ENCODE measurements around the gene ZNF787.

The ZNF787 gene

DNA sequence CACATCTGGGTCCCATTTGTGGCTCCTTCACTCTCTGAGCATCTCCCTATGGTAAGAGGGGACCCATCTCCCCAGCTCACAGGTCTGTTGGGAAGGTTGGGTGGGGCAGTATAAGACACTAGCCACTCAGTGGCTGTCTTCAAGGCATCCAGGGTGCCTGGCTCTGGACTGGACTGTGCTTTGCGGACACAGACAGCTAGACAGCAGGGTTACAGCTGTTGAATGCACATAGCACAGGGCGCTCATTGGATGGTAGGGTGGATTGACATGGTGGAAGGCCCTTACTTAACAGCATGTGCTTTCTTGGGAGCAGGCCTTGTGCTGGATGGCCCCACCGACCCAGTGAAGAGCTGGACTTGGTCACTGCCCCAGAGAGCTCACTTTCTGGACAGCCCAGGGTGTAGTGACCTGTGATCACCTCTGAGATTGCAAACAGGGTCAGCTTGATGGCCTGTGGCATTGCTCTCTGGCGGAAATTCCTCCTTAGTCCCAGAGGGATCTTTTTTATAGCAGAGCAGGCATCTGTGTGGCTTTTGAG lies 21.9 kb upstream of the ZNF787 start:
- no peak for DNase-seq

DNA sequence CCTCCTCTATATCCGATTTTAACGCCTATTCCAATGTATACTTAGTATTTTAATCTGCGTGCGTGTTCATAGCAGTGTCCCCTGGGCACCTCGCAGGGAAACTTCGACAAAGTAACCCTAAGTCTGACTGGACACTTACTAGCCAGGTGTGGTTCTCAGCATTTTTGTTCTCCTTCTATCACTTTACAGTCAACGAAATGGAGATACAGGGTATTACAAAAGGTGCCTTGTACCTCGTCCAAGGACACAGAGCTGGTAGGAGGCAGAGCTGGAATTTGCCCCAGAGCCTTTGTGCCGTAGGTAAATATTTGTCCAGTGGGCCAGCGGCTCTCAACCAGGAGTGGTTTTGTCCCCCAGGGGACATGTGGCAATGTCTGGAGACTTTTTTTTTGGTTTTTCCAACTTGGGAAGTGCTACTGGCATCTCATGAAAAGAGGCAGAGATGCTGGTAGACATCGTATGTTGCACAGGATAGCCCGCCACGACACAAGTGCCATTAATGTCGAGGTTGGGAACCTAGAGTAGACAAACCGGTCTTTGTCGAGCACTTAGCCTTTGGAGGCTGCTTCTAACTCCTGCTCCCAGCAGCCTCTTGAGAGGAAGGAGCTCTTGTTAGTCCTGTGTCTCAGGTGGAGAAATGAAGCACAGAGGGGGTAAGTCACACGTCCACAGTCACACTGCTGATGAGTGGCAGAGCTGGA lies 21.1 kb upstream of the ZNF787 start:
- DNase-seq, result no peak

DNA sequence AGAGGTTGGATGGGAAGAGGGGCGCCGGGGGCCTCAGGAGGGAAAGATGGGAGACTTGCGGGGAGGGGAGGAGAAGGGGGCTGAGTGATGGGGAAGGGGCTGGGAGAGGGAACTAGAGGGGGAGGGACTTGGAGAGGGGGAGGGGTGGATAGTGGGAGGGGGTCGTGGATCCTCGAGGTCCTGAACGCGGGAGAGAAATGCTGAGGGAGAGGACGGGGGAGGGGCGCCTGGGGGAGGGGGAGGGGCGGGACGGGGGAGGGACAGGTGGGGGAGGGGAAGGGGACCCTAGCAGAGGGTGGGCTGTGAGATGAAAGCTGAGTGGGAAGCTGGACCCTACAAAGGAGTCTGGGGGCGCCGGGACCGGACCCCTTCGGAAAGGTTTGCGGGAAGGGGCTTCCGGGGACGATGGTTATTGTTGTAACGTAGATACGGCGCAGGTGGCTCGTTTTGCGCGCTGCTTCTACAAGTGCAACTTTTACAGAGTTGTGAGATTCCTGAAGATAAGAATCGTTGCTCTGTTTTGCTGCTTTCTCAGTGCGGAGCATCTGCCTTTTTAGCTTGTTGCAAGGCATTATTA lies 20.4 kb upstream of the ZNF787 start:
- peak; percentile 47 for DNase-seq

DNA sequence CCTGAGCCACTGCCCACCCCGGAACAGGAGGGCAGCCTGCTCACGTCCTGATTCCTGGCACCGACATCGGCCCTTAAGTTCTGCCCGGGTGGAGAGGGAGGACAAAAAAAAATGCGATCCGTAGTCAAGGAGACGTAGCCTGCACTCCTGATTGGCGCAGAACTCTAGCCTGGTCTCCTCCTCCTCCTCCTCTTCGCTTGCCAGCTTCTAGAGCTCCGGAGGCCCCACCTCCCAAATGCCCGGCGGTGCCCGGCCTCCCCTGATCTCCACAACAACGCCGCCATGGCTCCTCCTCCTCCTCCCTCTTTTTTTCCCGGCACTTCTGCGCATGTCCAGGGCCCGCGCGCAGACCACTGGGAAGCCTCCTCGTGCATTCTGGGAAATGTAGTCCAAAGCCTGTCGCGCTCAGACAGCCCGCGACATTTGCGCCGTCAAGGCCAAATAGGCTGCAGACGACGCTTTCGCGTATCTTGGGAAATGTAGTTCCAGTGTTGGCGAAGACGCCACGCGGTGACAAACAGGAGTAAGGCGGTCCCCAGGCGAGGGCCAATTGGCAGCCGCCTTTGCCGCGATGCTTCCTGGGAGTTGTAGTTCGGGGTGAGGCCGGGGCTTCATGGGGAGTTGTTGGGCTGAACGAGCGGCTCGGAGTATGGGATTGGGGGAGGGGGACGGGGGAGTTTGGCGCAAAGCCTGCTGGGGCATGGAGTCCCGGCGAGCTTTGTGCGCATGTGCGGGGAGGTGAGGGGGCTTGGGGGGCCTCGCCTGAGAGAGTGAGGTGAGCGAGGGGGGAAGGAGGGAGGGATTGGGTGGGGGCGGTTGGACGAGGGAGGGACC lies 19.7 kb upstream of the ZNF787 start, which contains the start of gene ZNF444:
Gene ZNF444, plus strand, starts transcription at position 705 of the 834 bp plus-strand sequence. CDS start 5,625 bp downstream, outside the sequence.
- peak; percentile 98 for DNase-seq

DNA sequence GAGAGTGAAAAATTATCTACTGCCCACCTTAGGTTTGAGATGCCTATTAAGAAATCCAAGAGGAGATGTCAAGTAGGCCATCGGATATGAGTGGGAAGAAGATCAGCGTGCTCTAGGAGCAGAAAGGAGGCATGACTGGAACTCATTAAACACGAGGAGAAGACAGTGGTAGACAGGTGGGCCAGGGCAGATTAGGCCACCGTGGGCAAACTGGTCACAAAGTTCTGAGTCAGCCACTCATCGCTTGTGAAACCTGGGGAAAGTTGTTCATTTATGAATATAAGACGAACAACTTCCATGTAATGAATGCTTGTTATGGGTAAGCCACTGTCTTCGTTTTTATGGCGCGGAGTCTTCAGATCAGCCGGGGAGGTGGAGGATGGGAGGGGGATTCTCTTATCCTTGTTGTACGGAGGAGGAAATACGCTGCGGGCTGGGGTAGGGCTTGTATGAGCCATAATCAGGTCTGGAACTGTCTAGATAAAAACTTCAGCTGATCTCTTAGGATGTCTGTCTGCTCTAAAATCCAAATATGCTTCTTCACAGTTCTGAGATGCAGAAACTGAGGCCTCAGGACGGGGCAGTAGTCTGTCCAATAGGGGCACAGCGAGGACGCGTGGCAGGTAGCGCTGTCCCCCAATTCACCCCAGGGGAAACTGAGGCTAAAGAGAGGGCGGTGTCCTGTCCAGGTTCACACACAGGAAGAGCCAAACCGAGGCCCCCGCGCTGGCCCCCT lies 18.9 kb upstream of the ZNF787 start:
- DNase-seq, result no peak

DNA sequence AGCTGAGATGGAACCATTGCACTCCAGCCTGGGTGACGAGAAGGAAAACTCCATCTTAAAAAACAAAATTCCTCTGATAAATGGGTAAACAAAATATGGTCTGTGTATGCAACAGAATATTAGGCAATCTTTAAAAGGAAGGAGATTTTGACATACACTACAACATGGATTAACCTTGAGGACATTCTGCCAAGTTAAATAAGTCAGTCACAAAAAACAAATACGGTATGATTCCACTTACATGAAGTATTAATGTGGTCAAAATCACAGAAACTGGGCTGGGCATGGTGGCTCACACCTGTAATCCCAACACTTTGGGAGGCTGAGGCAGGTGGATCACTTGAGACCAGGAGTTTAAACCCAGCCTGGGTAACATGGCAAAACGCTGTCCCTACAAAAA lies 17.0 kb upstream of the ZNF787 start:
- DNase-seq, result no peak

DNA sequence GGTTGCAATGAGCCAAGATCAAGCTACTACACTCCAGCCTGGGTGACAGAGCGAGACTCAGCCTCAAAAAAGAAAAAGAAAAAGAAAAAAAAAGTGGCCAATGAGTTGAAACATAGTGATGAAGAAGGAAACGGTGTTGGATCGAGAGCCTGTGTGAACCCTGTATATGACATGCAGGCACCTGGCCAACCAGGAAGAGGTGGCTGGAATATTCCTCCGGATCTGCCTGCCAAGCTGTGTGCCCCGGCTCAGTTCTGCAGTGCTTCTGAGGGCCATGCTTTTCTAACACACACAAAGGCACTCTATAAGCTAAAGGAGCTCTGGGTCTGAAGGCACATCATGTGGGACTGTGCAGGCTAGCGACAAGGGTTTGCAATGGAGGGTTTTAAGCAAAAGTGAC lies 16.3 kb upstream of the ZNF787 start:
- no peak for DNase-seq

DNA sequence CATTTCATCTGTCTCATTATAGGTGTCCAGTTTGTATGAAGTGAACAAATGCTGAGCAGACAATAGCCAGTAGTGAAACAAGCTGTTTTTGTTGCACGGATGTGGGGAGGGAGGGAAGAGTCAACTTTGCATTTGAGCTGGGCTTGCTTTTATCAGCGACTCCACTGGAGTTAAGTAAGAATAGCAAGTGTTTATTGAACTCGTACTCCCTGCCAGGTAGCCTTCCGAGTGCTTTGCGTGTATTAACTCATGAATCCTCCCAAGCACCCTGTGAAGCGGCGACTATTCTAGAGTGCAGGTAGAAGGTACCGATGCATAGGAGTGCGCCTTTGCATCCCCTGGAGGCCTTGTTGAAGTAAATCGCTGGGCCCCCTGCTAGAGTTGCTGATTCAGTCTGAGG lies 15.3 kb upstream of the ZNF787 start:
- no peak for DNase-seq

DNA sequence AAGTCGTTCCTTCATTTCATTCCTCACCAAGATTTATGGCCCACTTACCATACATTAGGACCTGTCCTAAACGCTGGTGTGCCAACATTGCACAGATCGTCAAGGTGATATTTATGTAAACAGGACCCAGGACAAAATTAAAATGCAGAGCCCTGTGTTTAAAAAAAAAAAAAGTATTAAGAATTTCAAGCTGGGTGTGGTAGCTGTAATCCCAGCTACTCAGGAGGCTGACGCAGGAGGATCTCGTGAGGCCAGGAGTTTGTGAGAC lies 13.5 kb upstream of the ZNF787 start:
- DNase-seq, result no peak

DNA sequence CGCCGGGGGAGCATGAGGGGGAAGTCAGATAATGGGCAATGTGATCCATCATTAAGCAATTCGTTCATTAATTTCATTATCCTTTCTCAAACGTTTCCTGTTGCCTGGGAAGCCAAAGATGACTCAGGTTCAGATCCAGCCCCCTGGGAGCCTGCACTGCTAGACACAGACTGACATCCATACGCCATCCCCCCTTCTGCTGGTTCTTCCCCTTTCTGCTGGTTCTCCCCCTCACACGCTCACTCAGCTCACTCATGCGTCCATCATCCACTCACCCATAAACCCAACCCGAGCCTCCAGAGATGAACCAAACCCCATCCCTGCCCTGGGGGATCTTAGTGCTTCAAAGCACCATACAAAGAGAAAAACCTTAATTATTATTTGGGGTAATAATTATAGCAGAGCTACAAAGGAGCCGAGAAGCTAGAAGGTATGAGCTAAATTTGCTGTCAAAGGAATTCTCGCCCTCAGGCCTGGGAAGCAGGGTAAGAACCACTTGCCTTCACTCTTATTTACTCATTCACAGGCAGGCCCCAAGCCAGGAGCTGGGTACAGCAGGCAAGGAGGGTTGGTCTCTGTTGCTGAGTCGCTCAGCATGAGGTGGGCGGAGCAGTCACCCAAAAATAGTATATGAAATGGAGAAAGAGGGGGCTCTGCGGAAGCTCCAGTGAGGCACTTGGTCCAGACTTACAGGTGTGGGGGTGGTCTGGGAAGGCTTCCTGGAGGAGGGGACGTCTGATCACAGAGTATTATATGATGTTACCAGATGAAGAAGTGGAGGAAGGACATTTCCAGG lies 13.0 kb upstream of the ZNF787 start:
- no peak for DNase-seq

DNA sequence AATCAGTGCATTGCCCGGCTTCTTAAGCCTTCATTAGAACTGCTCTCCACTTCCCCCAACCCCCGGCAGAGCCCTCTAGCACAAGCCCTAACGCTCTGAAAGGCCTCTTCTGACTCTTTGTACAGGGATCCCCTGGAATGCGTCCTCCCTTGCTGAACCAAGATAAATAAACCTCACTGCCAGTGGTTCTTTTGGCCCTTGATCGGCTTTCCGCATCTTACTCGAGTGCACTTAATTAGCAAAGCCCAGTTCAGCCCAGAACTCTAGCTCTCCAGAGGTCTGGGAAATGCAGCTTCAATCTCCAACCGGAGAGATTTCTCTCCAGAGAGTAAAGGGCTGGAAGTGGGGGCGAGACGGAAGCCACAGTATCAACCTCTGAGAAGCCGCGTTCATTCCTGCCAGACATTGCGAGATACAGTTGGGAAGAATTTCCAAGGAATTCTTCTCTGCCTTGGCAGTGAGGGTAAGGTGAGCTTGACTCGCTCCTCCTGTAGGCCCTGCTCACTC lies 11.3 kb upstream of the ZNF787 start:
- no peak for DNase-seq

DNA sequence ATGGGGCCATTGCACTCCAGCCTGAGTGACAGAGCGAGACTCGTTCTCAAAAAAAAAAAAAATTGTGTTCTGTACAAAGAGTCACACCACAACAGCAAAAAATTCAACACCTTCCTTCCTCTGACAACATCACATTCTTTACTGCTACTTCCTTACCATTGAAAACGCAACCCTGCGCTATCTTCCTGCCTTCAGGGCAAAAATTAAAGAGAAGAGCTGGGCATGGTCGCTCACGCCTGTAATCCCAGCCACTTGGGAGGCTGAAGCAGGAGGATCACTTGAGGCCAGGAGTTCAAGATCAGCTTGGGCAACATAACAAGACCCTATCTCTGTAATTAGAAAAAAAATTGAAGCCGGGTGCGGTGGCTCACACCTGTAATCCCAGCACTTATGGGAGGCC lies 10.6 kb upstream of the ZNF787 start:
- DNase-seq, result no peak

DNA sequence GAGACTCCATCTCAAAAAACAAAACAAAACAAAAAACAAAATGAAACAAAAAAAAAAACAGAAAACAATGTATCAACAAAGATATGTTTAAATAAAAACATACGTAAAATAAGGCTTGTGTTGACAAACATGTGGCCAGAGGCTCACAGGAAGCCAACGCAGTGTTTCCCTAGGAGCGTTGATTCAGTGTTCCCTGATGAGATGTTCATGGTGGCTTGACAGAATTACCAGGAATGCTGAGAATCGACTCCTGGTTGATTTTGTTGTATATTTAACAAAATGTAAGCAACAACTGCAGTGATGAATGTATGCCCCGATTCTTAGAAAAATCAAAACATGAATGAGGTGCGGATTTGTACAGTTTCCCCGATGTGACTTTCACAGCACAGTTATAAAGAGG lies 8.9 kb upstream of the ZNF787 start:
- DNase-seq, result no peak

DNA sequence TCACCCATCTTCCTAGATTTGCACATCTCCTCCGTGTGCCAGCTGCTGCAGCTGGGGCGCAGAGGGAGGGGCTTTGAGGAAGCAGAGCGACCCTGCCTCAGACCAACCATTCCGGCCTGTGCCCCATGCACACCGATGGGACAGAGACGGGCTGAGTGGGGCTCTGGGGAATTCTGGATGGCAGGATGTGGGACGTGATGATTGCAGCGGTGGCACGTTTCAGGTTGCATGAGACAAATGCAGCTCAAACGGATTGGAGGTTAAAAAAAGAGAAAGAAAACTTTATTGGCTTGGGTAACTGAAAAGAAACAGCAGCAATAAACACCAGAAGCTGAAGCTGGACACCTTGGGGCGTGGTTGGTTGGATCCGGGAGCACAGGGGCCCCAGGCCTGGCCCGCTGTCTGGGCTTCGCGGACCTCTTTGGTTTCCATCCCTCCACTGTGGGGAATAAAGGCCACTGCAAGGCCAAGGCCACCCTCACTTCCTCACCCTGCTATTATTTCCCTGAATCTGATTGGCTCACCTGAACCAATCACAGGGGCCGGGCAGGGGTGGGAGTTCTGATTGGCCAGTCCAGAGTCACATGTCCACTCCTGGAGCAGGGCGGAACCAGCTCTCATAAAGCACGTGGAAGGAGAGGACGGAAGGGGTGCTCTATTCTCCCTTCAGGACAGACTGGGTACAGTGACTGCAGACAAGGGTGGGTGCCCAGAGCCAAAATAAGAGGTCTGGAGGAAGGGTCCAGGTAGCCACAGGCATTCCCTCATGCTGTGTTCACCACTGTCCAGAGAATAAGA lies 6.1 kb upstream of the ZNF787 start:
- DNase-seq, result no peak

DNA sequence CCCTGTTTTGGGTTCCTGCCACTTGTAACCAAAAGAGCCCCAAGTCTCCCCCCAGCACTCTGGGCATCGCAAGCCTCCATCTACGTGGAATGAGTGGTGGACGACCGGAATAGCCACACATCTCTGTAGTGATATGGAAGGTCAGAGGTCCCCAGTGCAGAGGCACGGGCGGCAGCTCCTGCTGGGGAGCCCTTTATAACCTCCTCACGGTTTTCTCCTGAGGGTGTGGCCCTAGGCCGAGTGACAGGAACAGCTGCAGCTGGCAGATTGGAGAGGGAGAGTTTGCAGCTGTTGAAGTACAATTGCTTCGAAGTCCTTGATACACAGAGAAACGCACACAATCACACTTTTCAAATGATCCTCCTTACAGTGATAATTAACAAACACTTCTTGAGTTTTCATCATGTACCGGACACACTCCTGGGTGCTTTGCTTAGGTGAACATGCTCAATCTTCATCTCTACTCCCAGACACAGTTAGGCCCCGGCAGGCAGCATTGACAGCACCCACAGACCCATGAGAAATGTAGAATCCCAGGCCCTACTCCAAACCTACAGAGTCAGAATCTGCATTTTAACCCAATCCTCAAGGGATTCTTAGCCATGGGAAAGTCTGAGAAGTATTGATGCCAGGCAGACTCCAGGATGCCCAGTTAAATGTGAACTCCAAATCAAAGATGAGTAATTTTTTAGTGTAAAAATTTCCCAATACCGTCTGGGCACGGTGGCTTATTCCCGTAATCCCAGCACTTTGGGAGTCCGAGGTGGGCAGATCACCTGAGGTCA lies 4.9 kb upstream of the ZNF787 start:
- no peak for DNase-seq

DNA sequence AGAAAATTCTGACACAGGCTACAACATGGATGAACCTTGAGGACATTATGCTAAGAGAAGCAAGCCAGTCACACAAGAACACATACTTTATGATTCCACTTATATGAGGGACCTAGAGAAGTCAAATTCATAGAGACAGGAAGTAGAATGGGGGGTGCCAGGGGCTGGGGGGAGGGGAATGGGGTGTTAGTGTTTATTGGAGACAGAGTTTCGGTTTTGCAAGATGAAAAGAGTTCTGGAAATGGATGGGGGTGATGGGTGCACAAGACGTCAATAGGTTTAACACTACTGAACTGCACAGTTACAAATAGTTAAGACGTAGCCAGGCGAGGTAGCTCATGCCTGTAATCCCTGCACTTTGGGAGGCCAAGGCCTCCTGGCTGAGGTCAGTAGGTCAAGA lies 3.5 kb upstream of the ZNF787 start:
- no peak for DNase-seq

DNA sequence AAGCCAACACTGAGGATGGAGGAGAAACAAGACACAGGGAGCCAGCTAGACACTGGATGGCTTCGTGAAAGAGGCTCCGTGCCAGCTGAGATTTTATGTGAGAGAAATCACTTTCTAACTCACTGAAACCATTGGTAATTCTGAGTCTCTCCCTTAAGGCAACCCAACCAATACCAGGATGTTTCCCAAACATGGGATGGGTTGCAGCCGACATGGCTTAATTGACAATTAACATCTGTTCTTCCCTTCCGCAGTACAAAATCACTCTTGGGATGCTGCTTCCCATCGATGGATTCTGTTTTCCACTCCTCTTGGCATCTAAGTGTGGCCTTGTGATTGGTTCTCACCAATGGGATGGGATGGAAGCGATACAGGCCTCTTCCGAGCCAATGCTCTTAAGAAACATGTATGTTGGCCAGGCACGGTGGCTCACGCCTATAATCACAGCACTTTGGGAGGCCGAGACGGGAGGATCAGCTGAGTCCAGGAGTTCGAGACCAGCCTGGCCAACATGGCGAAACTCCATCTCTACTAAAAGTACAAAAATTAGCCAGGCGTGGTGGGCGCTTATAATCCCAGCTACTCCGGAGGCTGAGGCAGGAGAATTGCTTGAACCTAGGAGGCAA lies 2.3 kb upstream of the ZNF787 start:
- no peak for DNase-seq

DNA sequence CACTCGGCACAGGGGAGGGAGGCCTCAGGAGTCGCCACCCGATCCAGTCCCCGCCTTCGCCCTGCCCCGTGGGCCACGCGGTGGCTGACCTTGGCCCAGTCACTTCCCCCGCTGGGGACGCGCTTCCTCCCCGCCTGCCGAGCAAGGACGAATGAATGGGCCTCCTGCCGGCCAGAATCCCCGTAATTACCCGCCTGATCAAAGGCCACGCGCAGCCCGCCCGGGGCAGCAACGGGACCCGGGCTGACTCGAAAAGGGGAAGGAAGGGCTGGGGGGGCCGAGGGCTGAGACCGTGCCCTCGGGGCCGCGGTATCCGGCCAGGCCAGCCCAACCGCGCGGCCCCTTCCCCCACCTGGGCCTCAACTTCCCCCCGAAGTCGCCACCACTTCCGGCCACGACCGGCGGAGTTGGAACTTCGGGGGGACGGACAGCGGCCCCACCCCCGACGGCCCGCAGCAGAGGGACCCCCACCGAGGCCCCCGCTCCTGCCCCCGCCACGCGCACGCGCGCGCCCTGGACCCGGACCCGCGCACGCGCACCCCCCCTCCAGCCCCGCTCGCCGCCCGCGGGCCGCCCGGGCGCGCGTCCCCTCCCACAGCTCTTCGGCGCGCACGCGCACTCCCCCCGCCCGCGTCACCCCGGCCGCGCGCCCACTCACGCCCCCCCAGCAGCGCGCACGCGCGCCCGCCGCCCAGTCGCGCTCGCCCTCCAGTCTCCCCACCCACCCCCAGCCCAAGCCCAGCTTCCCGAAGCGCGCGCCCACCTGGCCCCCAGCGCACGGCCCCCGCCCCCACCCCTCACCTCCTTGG lies 520 bp downstream of the ZNF787 start:
- DNase-seq, result peak; percentile 85

DNA sequence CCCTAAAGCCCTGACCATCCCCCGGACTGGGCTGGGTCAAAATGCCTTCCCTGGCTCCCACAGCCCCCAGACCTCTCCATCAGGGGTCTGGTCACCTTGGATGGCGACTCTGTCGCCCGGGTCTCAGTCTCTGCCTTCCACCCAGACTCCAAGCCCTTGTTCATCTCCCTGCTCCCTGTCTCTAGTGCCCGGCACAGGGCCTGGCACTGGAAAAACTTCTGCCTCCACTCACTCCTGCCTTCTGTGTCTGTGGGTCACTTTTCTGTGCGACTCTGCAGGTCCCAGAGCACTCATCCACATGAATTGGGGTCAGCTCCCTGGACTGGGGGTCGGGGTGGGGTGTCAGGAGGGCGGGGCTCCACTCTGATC lies 1.1 kb downstream of the ZNF787 start:
- no peak for DNase-seq

Measured in stimulated activated CD8-positive, alpha-beta memory T cell treated with anti-CD3 and anti-CD28 coated beads, Interleukin-4, amount 100 ng/mL, for 48 hours (primary cell).